Measurements from ENCODE around the gene S100P.
A peak's percentile ranks its signal among the peaks of the same experiment; 100 is the strongest.

The S100P gene

GRCh38 chr4:6673660-6674499 lies 19.8 kb upstream of the S100P start:
- Histone ChIP-seq H3K9ac (ENCODE audit: low read depth, low read length) (peak overlapping the region; percentile 82), H3K4me3 (ENCODE audit: low read length) (peak overlapping the region; percentile 89), H3K4me1 (ENCODE audit: control insufficient read depth, insufficient read depth, low read length) (peaks cover 20% of the 10 kb centered on the region)

GRCh38 chr4:6674500-6675149 lies 19.1 kb upstream of the S100P start:
- H3K4me1 ChIP-seq (ENCODE audit: control insufficient read depth, insufficient read depth, low read length): peaks cover 17% of the 10 kb centered on the region
- H3K9ac ChIP-seq (ENCODE audit: low read depth, low read length): peak overlapping the region; percentile 82
- no peaks in the 10 kb centered on the region for H3K27me3 ChIP-seq (ENCODE audit: control insufficient read depth, insufficient read depth, low read length)
- peaks cover 3% of the 10 kb centered on the region for H3K36me3 ChIP-seq (ENCODE audit: insufficient read depth, low read length)
- H3K4me2 ChIP-seq (ENCODE audit: low read length): peak overlapping the region; percentile 94
- H3K4me3 ChIP-seq (ENCODE audit: low read length): peak overlapping the region; percentile 89
- H3K9me3 ChIP-seq (replicated peaks; ENCODE audit: low read length): no peaks in the 10 kb centered on the region

More at GRCh38 chr4:6673660-6674499, 19.8 kb upstream of the S100P start:
- H3K27me3 ChIP-seq (ENCODE audit: control insufficient read depth, insufficient read depth, low read length): no peaks in the 10 kb centered on the region
- H3K4me2 ChIP-seq (ENCODE audit: low read length): peak overlapping the region; percentile 94
- H3K9me3 ChIP-seq (replicated peaks; ENCODE audit: low read length): no peaks in the 10 kb centered on the region
- peaks cover 3% of the 10 kb centered on the region for H3K36me3 ChIP-seq (ENCODE audit: insufficient read depth, low read length)

DNA sequence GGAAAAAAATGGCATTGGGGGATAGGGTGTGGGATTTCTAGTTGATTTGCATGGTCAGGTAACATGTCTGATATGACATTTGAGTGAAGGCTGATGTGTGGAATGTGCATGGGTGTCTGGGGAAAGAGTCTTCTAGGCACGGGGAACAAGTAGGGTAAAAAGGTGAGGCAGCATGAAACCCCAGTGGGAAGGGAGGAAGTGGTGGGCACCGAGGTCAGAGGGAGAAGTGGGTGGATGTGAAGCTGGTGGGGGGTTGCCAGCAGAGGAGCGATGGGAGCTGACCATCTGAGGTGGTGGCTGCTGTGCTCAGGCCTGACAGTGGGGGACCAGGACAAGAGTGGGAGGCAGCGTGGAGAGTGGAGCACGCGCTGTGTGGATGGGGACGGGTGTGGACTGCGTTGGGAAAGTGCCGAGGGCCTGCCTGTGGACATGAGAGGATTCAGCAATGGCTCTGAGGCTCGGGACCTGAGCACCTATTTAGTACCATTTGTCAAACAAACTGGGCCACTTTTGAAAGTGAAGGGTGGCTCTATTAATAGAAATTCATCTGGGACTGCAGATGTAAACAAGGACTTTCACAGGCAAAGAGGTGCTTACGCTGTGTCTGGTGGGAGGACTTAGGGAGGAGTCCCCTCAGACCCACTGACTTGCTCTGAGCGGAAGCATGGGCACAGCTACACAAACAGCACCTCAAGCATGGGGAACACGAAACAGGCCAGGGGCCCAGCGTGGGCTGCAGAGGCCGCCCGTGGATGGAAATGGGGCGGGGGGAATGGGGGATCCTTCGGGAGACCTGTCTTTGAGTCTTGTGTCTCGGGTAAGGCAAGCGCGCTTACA lies 16.7 kb upstream of the S100P start:
- H3K9ac ChIP-seq (ENCODE audit: low read depth, low read length): peak overlapping the region; percentile 22
- H3K4me2 ChIP-seq (ENCODE audit: low read length): peak overlapping the region; percentile 6
- H3K4me3 ChIP-seq (ENCODE audit: low read length): no peak overlapping the region
- H3K4me1 ChIP-seq (ENCODE audit: control insufficient read depth, insufficient read depth, low read length): peaks cover 17% of the 10 kb centered on the region
- H3K27me3 ChIP-seq (ENCODE audit: control insufficient read depth, insufficient read depth, low read length): no peaks in the 10 kb centered on the region
- H3K36me3 ChIP-seq (ENCODE audit: insufficient read depth, low read length): peaks cover 3% of the 10 kb centered on the region
- H3K9me3 ChIP-seq (replicated peaks; ENCODE audit: low read length): no peaks in the 10 kb centered on the region

- no peak overlapping the region for H3K4me2 ChIP-seq (ENCODE audit: low read length)
- H3K9ac ChIP-seq (ENCODE audit: low read depth, low read length): no peak overlapping the region
- no peaks in the 10 kb centered on the region for H3K27me3 ChIP-seq (ENCODE audit: control insufficient read depth, insufficient read depth, low read length)
- no peaks in the 10 kb centered on the region for H3K9me3 ChIP-seq (replicated peaks; ENCODE audit: low read length)
- no peak overlapping the region for H3K4me3 ChIP-seq (ENCODE audit: low read length)
- H3K4me1 ChIP-seq (ENCODE audit: control insufficient read depth, insufficient read depth, low read length): peaks cover 9% of the 10 kb centered on the region
- peaks cover 3% of the 10 kb centered on the region for H3K36me3 ChIP-seq (ENCODE audit: insufficient read depth, low read length)
These were observed 13.2 kb upstream of the S100P start for GRCh38 chr4:6680372-6681034.

DNA sequence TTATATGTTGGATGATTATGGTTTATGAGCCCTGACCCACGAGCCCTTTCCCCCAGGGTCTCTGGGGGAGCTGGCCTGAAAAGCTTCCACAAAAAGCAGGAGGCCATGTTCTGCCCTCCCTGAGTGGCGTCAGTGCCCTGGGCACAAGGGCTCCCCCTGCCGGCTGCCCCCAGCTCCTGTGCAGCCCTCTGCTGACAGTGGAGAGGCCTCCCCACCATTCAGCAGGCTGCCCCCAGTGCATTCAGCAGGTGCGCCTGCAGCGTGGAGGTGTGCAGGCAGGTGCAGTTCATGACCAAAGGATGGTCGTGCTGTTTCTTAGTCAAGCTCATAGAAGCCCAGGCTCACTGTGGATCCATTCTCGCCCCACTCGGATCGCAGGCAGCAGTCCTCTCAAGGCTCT lies 12.5 kb upstream of the S100P start:
- Histone ChIP-seq H3K9ac (ENCODE audit: low read depth, low read length) (no peak overlapping the region), H3K27me3 (ENCODE audit: control insufficient read depth, insufficient read depth, low read length) (no peaks in the 10 kb centered on the region), H3K9me3 (replicated peaks; ENCODE audit: low read length) (no peaks in the 10 kb centered on the region), H3K36me3 (ENCODE audit: insufficient read depth, low read length) (peaks cover 3% of the 10 kb centered on the region), H3K4me2 (ENCODE audit: low read length) (no peak overlapping the region), H3K4me3 (ENCODE audit: low read length) (no peak overlapping the region), H3K4me1 (ENCODE audit: control insufficient read depth, insufficient read depth, low read length) (peaks cover 2% of the 10 kb centered on the region)

- Histone ChIP-seq H3K36me3 (ENCODE audit: insufficient read depth, low read length) (no peaks in the 10 kb centered on the region), H3K4me3 (ENCODE audit: low read length) (no peak overlapping the region), H3K4me1 (ENCODE audit: control insufficient read depth, insufficient read depth, low read length) (no peaks in the 10 kb centered on the region), H3K27me3 (ENCODE audit: control insufficient read depth, insufficient read depth, low read length) (no peaks in the 10 kb centered on the region), H3K9ac (ENCODE audit: low read depth, low read length) (no peak overlapping the region), H3K9me3 (replicated peaks; ENCODE audit: low read length) (no peaks in the 10 kb centered on the region), H3K4me2 (ENCODE audit: low read length) (no peak overlapping the region)
These were observed 10.7 kb upstream of the S100P start for GRCh38 chr4:6682862-6683590.

GRCh38 chr4:6684656-6685055 lies 9.0 kb upstream of the S100P start:
- H3K27me3 ChIP-seq (ENCODE audit: control insufficient read depth, insufficient read depth, low read length): no peaks in the 10 kb centered on the region
- no peaks in the 10 kb centered on the region for H3K36me3 ChIP-seq (ENCODE audit: insufficient read depth, low read length)
- H3K4me2 ChIP-seq (ENCODE audit: low read length): no peak overlapping the region
- H3K9ac ChIP-seq (ENCODE audit: low read depth, low read length): no peak overlapping the region
- peaks cover 13% of the 10 kb centered on the region for H3K4me1 ChIP-seq (ENCODE audit: control insufficient read depth, insufficient read depth, low read length)
- no peak overlapping the region for H3K4me3 ChIP-seq (ENCODE audit: low read length)
- H3K9me3 ChIP-seq (replicated peaks; ENCODE audit: low read length): no peaks in the 10 kb centered on the region

DNA sequence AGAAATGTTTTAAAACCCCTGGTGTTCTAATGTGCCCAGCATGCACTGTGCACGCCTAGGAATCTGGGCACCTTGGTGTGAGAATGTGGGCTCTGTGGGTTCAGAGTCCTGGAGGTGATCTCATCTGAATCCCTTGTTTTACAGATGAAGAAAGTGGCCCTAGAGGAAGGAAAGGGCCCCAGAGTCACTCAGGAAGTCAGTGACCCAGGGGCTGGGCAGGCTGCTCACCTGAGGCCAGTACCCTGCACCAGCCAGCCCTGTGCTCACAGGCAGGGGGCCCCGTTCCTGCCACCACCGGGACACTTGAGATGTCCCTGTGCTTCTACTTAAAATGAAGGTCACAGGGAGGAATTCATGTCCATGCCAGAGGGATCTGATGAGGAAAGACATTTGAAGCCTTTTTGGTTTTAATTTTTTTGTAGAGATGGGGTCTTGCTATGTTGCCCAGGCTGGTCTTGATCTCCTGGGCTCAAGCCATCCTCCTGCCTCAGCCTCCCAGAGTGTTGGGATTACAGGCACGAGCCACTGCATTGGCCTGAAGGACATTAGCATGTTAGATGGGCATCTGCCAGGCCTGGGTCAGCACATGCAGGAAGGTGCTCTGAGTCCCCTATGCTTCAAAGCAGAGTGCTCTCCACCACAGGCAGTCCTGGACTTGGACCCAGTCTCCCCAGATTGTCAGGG lies 7.4 kb upstream of the S100P start:
- H3K36me3 ChIP-seq (ENCODE audit: insufficient read depth, low read length): no peaks in the 10 kb centered on the region
- H3K4me3 ChIP-seq (ENCODE audit: low read length): no peak overlapping the region
- H3K4me2 ChIP-seq (ENCODE audit: low read length): no peak overlapping the region
- no peak overlapping the region for H3K9ac ChIP-seq (ENCODE audit: low read depth, low read length)
- no peaks in the 10 kb centered on the region for H3K27me3 ChIP-seq (ENCODE audit: control insufficient read depth, insufficient read depth, low read length)
- no peaks in the 10 kb centered on the region for H3K9me3 ChIP-seq (replicated peaks; ENCODE audit: low read length)
- H3K4me1 ChIP-seq (ENCODE audit: control insufficient read depth, insufficient read depth, low read length): peaks cover 14% of the 10 kb centered on the region

DNA sequence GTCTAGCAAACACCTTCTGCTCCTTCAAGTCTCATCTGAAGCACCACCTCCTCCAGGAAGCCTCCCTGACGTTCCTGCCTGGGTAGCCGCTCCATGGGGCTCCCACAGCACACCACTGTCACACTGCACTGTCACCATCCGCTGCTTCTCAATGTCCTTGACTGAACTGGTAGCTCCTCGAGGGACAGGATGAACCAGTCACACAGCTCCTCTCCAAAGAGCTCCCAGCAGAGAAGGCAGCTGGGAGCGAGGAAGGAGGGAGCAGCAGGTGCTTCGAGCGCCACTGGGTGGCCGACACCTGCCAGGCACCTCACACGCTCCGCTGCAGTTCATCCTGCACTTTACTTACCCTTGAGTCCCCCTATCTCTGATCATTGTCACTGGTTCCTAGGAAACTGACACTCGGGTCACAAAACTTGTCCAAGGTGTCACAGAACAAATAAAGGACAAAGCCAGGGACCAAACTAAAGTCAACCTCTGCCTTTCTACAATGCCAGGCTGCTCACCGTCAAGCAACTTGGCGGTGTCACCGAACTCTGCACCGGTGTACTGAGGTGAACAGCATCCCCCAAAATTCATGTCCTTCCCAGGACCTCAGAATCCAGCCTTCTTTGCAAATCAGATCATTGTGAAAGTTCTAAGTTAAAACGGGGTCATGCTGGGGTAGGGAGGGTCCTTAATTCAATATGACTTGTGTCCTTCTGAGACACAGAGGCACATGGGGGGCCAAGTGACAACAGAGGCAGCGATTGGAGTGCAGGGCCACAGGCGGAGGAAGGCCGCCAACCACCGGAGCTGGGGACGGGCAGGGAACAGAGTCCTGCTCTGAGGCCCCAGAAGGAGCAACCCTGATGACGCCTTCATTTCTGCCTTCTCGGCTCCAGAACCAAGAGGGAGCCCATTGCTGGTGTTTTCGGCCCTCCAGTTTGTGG lies 5.5 kb upstream of the S100P start:
- Histone ChIP-seq H3K36me3 (ENCODE audit: insufficient read depth, low read length) (no peaks in the 10 kb centered on the region), H3K4me3 (ENCODE audit: low read length) (no peak overlapping the region), H3K4me1 (ENCODE audit: control insufficient read depth, insufficient read depth, low read length) (peaks cover 14% of the 10 kb centered on the region), H3K4me2 (ENCODE audit: low read length) (peak overlapping the region; percentile 38), H3K9me3 (replicated peaks; ENCODE audit: low read length) (no peaks in the 10 kb centered on the region), H3K9ac (ENCODE audit: low read depth, low read length) (peak overlapping the region; percentile 2), H3K27me3 (ENCODE audit: control insufficient read depth, insufficient read depth, low read length) (no peaks in the 10 kb centered on the region)
